GM12878 (cell line): Measurements from ENCODE around the gene CHFR. TPM values are rescaled to one million over a fixed set of nuclear protein-coding genes. Genes with fewer than 3 reads are reported as not detected.

Experiments
- ATAC-seq: fragments of 200-7000 bp; cut with Tn5 transposase; 3 replicates; pipeline ENCODE4 v1.9.1; 2020; ENCODE audit warnings: mild to moderate bottlenecking, moderate library complexity
- BruUV-seq: library from RNA; stranded (reverse); fragments of 400-500 nt; replicated peaks from 2 replicates; lab custom pipeline; 2021; lab: Mats Ljungman, UMichigan
- CTCF ChIA-PET: fragments of 300-600 bp; sonication (Branson Sonifier 250); formaldehyde crosslinking; extraction: SDS; loops from one replicate; lab custom pipeline; 2021; ENCODE audit warnings: inconsistent platforms; lab: Yijun Ruan, JAX
- POLR2A ChIA-PET: fragments of 350-600 bp; formaldehyde crosslinking; extraction: SDS; loops from one replicate; lab custom pipeline; 2021; ENCODE audit warnings: inconsistent platforms; lab: Charles Lee
- RAD21 ChIA-PET: fragments of 300-600 bp; sonication (Branson Sonifier 250); formaldehyde crosslinking; loops from one replicate; lab custom pipeline; 2023; ENCODE audit warnings: antibody characterized with exemption; ENCODE audit not compliant: unreplicated experiment; lab: Charles Lee
- SMC1A ChIA-PET: fragments of 300-600 bp; sonication (Branson Sonifier 250); formaldehyde crosslinking; loops from one replicate; lab custom pipeline; 2023; ENCODE audit not compliant: unreplicated experiment, uncharacterized antibody; lab: Charles Lee
- DNase-seq: peaks from one replicate; pipeline ENCODE4 v3.0.0-alpha.2; 2011; ENCODE audit warnings: low read depth, low spot score
- FAIRE-seq: peaks from 3 replicates; lab custom pipeline; 2011; peaks lifted over from hg19 to GRCh38; lab: Jason Lieb, UNC
- H2AFZ ChIP-seq: 2 replicates; pipeline ENCODE4 v1.6.0; 2011; ENCODE audit warnings: low read depth, low read length, control low read depth; ENCODE audit not compliant: control insufficient read depth
- H3K27ac ChIP-seq: 2 replicates; pipeline ENCODE4 v1.5.1; 2011; ENCODE audit warnings: control low read depth; ENCODE audit not compliant: control insufficient read depth, insufficient read depth
- H3K27me3 ChIP-seq, 2 experiments: replicated peaks in 1 of 2; 2 replicates each; pipeline versions ENCODE4 v1.6.0 to v1.6.1; 2011; ENCODE audit warnings: low read length in 1 of 2; ENCODE audit not compliant: control insufficient read depth in 2 of 2, insufficient read depth in 2 of 2
- H3K36me3 ChIP-seq, 2 experiments: 2 replicates each; pipeline ENCODE4 v1.5.1; 2011; ENCODE audit warnings: low read length in 1 of 2; ENCODE audit not compliant: control insufficient read depth in 2 of 2, insufficient read depth in 2 of 2
- H3K4me1 ChIP-seq: 2 replicates; pipeline ENCODE4 v1.6.1; 2011; ENCODE audit warnings: mild to moderate bottlenecking, low read length, moderate library complexity, mixed read lengths; ENCODE audit not compliant: control insufficient read depth, insufficient read depth
- H3K4me2 ChIP-seq: 2 replicates; pipeline ENCODE4 v1.6.0; 2011; ENCODE audit warnings: control low read depth; ENCODE audit not compliant: control insufficient read depth, insufficient read depth
- H3K4me3 ChIP-seq: fragments of 200-600 bp; sonication (generic); 2 replicates; pipeline ENCODE4 v1.5.1; 2016
- H3K79me2 ChIP-seq: 2 replicates; pipeline ENCODE4 v1.6.0; 2011; ENCODE audit warnings: low read length; ENCODE audit not compliant: control insufficient read depth, insufficient read depth
- H3K9ac ChIP-seq: 2 replicates; pipeline ENCODE4 v1.8.0; 2011; ENCODE audit warnings: low read length, control low read depth, mixed read lengths; ENCODE audit not compliant: control insufficient read depth, insufficient read depth
- H3K9me3 ChIP-seq: replicated peaks from 3 replicates; pipeline ENCODE4 v1.5.1; 2011; ENCODE audit warnings: mild to moderate bottlenecking, low read length; ENCODE audit not compliant: control insufficient read depth, insufficient read depth
- H4K20me1 ChIP-seq: 2 replicates; pipeline ENCODE4 v1.6.0; 2011; ENCODE audit not compliant: control insufficient read depth, insufficient read depth
- CHD2 ChIP-seq: IDR thresholded peaks from 2 replicates; pipeline ENCODE4 v1.6.1; 2011; ENCODE audit warnings: low read depth, low read length, improper control_type of control experiment, borderline replicate concordance
- RFX5 ChIP-seq: IDR thresholded peaks from 2 replicates; pipeline ENCODE4 v1.6.1; 2011; ENCODE audit warnings: low read depth, low read length, improper control_type of control experiment
- TARDBP ChIP-seq: IDR thresholded peaks from 2 replicates; pipeline ENCODE4 v1.6.1; 2016; ENCODE audit warnings: borderline replicate concordance
- WGBS: methylation state at CpG from one replicate; pipeline ENCODE4 v1.1.6; 2016; ENCODE audit warnings: low lambda C conversion rate; ENCODE audit not compliant: insufficient replicate concordance, insufficient coverage; ENCODE audit errors: missing lambda C conversion rate; 5-methylcytosine and 5-hydroxymethylcytosine counted together
- in situ Hi-C: fragments of 300-500 bp; cut with MboI; formaldehyde crosslinking; loops from 9 replicates; pipeline ENCODE4 v1.14.3; 2018; ENCODE audit warnings: mixed read lengths
- intact Hi-C: fragments of 100-400 bp; cut with micrococcal nuclease; formaldehyde crosslinking; loops from one replicate; pipeline ENCODE4 v1.14.2; 2022; ENCODE audit not compliant: unreplicated experiment
- polyA plus RNA-seq, 11 experiments: library from polyadenylated mRNA; depleted of rRNA in 4 of 11; unstranded in 6 of 11; stranded (reverse) in 5 of 11; fragments of >200 nt; fragmentation: Nextera tagmentation in 4 of 11; fragmentation: Illumina TruSeq in 1 of 11; extraction: Ambion mirVana in 4 of 11; extraction: Trizol in 1 of 11; gene quantifications; 1 replicate in 1 of 11; 2 replicates in 10 of 11; pipeline versions ENCODE4 v1.2.1 to v1.2.3, GENCODE V29; 2011 to 2016; ENCODE audit warnings: inconsistent platforms in 2 of 11, missing spikeins in 2 of 11, low read depth in 1 of 11
- total RNA-seq, 4 experiments: library from RNA; depleted of rRNA in 3 of 4; stranded (reverse); fragments of >200 nt in 3 of 4; fragmentation: Illumina TruSeq in 1 of 4; extraction: Trizol in 1 of 4; gene quantifications; 2 replicates each; pipeline versions ENCODE4 v1.2.1 to v1.2.3, GENCODE V29; 2013 to 2021

Gene CHFR
- total and polyA plus RNA-seq, 10 of the 15 experiments (the other 5 are each of a cell fraction or from before 2014, with no cell fraction given), result 1.1 to 49.4 (median 34.4) TPM

DNA sequence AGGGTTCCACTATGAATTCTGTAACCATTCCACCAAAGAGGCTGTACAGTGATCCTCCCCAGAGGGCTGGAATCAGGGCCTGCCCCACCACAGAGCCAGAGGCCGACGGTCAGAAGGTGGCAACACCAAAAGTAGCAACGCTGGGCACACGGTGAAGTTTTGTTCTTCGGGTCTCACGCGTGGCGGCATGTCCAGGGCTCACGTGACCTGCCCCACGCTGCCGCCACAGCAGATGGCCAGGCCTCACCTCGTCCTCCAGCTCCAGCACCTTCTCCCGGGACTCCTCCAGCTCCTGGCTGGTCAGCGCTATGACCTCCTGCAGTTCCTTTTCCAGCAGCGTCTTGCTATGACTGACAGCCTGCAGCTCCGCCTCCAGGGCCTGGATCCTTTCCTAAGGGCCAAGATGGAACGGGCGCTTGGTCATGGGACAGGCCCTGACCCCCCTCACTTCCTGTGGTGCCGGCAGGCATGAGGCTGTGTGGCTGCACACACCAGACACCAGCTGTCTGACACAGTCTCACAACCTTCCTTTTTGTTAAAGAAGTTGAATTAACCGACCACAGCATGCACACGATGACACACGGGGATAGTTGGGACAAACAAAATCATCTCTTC lies 103.4 kb downstream of the CHFR start:
- no peak for ATAC-seq
- POLR2A ChIA-PET, result no interaction called here
- no peak for DNase-seq
- Histone ChIP-seq H3K4me3 (no peak overlapping the region), H3K4me2 (no peak overlapping the region), H3K36me3 (peaks cover 17 to 47% of the 10 kb centered on the region in 2 experiments), H3K9me3 (no peaks in the 10 kb centered on the region), H4K20me1 (no peaks in the 10 kb centered on the region), H3K27me3 (no peaks in the 10 kb centered on the region), H3K27ac (no peak overlapping the region), H2AFZ (no peak overlapping the region), H3K9ac (no peak overlapping the region), H3K4me1 (no peaks in the 10 kb centered on the region), H3K79me2 (no peaks in the 10 kb centered on the region)
- SMC1A ChIA-PET, result no interaction called here
- intact Hi-C loops (no loop called here), in situ Hi-C loops (no loop called here)
- RAD21 ChIA-PET, result no interaction called here
- BruUV-seq, result no TSS peak
- CTCF ChIA-PET, result no interaction called here
- FAIRE-seq, result no peak
- TF ChIP-seq TARDBP (no peak), RFX5 (no peak), CHD2 (no peak)
- WGBS, result 92% methylated on average over 18 of the region's 22 CpGs

Other genes starting within 250 kb of the CHFR start
Only the 7 nearest of the 11 such genes appear.
- 71.2 and 81.8 TPM in 2 replicates for gene PGAM5, start 176.8 kb downstream of the CHFR start, total RNA-seq (2014; rRNA removed)
- 47.6 and 55.7 TPM in 2 replicates for gene PGAM5, start 176.8 kb downstream of the CHFR start, total RNA-seq (2014; rRNA removed; fragmentation: Illumina TruSeq; extraction: Trizol)
- 79.7 and 90.9 TPM in 2 replicates for gene PGAM5, start 176.8 kb downstream of the CHFR start, total RNA-seq (2021)
- 16.2 and 27.7 TPM in 2 replicates for gene PGAM5, start 176.8 kb downstream of the CHFR start, polyA plus RNA-seq (2011; rRNA removed)
- gene PGAM5, start 176.8 kb downstream of the CHFR start, polyA plus RNA-seq (2014; fragmentation: Illumina TruSeq; extraction: Trizol), result 16.5 and 44.3 TPM in 2 replicates
- gene PGAM5, start 176.8 kb downstream of the CHFR start, polyA plus RNA-seq (2014; fragmentation: Nextera tagmentation; extraction: Ambion mirVana), result 10 to 100 TPM in 1 of 2 experiments, 1 to 10 TPM in 1; 9.6 to 16.4 TPM
- 66.9 and 68.4 TPM in 2 replicates for gene PGAM5, start 176.8 kb downstream of the CHFR start, polyA plus RNA-seq (2014; rRNA removed)
- 10 to 100 TPM in 1 of 2 experiments, 1 to 10 TPM in 1; 8.2 to 46.3 TPM for gene PGAM5, start 176.8 kb downstream of the CHFR start, polyA plus RNA-seq (2016; fragmentation: Nextera tagmentation; extraction: Ambion mirVana)
- 53.6 and 57.3 TPM in 2 replicates for gene ANKLE2, start 125.8 kb downstream of the CHFR start, total RNA-seq (2014; rRNA removed)
- 47.5 and 52.6 TPM in 2 replicates for gene ANKLE2, start 125.8 kb downstream of the CHFR start, total RNA-seq (2014; rRNA removed; fragmentation: Illumina TruSeq; extraction: Trizol)
- gene ANKLE2, start 125.8 kb downstream of the CHFR start, total RNA-seq (2021), result 63.5 and 65.9 TPM in 2 replicates
- 58.3 and 89.4 TPM in 2 replicates for gene ANKLE2, start 125.8 kb downstream of the CHFR start, polyA plus RNA-seq (2011; rRNA removed)
- gene ANKLE2, start 125.8 kb downstream of the CHFR start, polyA plus RNA-seq (2014; fragmentation: Illumina TruSeq; extraction: Trizol), result 47.7 and 53.3 TPM in 2 replicates
- gene ANKLE2, start 125.8 kb downstream of the CHFR start, polyA plus RNA-seq (2014; fragmentation: Nextera tagmentation; extraction: Ambion mirVana), result 1 to 10 TPM; 4.3 to 6.7 TPM
- 65.5 and 69.0 TPM in 2 replicates for gene ANKLE2, start 125.8 kb downstream of the CHFR start, polyA plus RNA-seq (2014; rRNA removed)
- gene ANKLE2, start 125.8 kb downstream of the CHFR start, polyA plus RNA-seq (2016; fragmentation: Nextera tagmentation; extraction: Ambion mirVana), result 10 to 100 TPM; 28.2 to 41.7 TPM
- 30.5 and 33.2 TPM in 2 replicates for gene GOLGA3, start 58.7 kb downstream of the CHFR start, total RNA-seq (2014; rRNA removed)
- 17.4 and 18.6 TPM in 2 replicates for gene GOLGA3, start 58.7 kb downstream of the CHFR start, total RNA-seq (2014; rRNA removed; fragmentation: Illumina TruSeq; extraction: Trizol)
- gene GOLGA3, start 58.7 kb downstream of the CHFR start, total RNA-seq (2021), result 36.3 and 42.7 TPM in 2 replicates
- 5.7 and 9.7 TPM in 2 replicates for gene GOLGA3, start 58.7 kb downstream of the CHFR start, polyA plus RNA-seq (2011; rRNA removed)
- gene GOLGA3, start 58.7 kb downstream of the CHFR start, polyA plus RNA-seq (2014; fragmentation: Illumina TruSeq; extraction: Trizol), result 4.6 and 8.3 TPM in 2 replicates
- 1 to 10 TPM; 2.0 to 3.7 TPM for gene GOLGA3, start 58.7 kb downstream of the CHFR start, polyA plus RNA-seq (2014; fragmentation: Nextera tagmentation; extraction: Ambion mirVana)
- 16.0 and 21.5 TPM in 2 replicates for gene GOLGA3, start 58.7 kb downstream of the CHFR start, polyA plus RNA-seq (2014; rRNA removed)
- 10 to 100 TPM; 14.4 to 16.8 TPM for gene GOLGA3, start 58.7 kb downstream of the CHFR start, polyA plus RNA-seq (2016; fragmentation: Nextera tagmentation; extraction: Ambion mirVana)
- 2.9 and 3.1 TPM in 2 replicates for gene ZNF605, start 68.7 kb upstream of the CHFR start, total RNA-seq (2014; rRNA removed)
- gene ZNF605, start 68.7 kb upstream of the CHFR start, total RNA-seq (2014; rRNA removed; fragmentation: Illumina TruSeq; extraction: Trizol), result 3.8 and 5.4 TPM in 2 replicates
- 3.6 and 3.8 TPM in 2 replicates for gene ZNF605, start 68.7 kb upstream of the CHFR start, total RNA-seq (2021)
- 4.8 and 10.1 TPM in 2 replicates for gene ZNF605, start 68.7 kb upstream of the CHFR start, polyA plus RNA-seq (2011; rRNA removed)
- 3.3 and 3.7 TPM in 2 replicates for gene ZNF605, start 68.7 kb upstream of the CHFR start, polyA plus RNA-seq (2014; fragmentation: Illumina TruSeq; extraction: Trizol)
- 1 to 10 TPM in 1 of 2 experiments, under 1 TPM in 1; 0.95 to 1.3 TPM for gene ZNF605, start 68.7 kb upstream of the CHFR start, polyA plus RNA-seq (2014; fragmentation: Nextera tagmentation; extraction: Ambion mirVana)
- gene ZNF605, start 68.7 kb upstream of the CHFR start, polyA plus RNA-seq (2014; rRNA removed), result 2.0 and 2.1 TPM in 2 replicates
- gene ZNF605, start 68.7 kb upstream of the CHFR start, polyA plus RNA-seq (2016; fragmentation: Nextera tagmentation; extraction: Ambion mirVana), result 1 to 10 TPM; 1.5 to 1.6 TPM
- gene ZNF26, start 98.8 kb upstream of the CHFR start, total RNA-seq (2014; rRNA removed), result 7.2 and 17.1 TPM in 2 replicates
- 8.6 and 9.1 TPM in 2 replicates for gene ZNF26, start 98.8 kb upstream of the CHFR start, total RNA-seq (2014; rRNA removed; fragmentation: Illumina TruSeq; extraction: Trizol)
- 13.4 and 14.1 TPM in 2 replicates for gene ZNF26, start 98.8 kb upstream of the CHFR start, total RNA-seq (2021)
- 11.0 and 16.5 TPM in 2 replicates for gene ZNF26, start 98.8 kb upstream of the CHFR start, polyA plus RNA-seq (2011; rRNA removed)
- 5.7 and 7.4 TPM in 2 replicates for gene ZNF26, start 98.8 kb upstream of the CHFR start, polyA plus RNA-seq (2014; fragmentation: Illumina TruSeq; extraction: Trizol)
- 1 to 10 TPM in 1 of 2 experiments, under 1 TPM in 1; 1.00 to 1.4 TPM for gene ZNF26, start 98.8 kb upstream of the CHFR start, polyA plus RNA-seq (2014; fragmentation: Nextera tagmentation; extraction: Ambion mirVana)
- gene ZNF26, start 98.8 kb upstream of the CHFR start, polyA plus RNA-seq (2014; rRNA removed), result 15.4 and 17.1 TPM in 2 replicates
- gene ZNF26, start 98.8 kb upstream of the CHFR start, polyA plus RNA-seq (2016; fragmentation: Nextera tagmentation; extraction: Ambion mirVana), result 10 to 100 TPM in 1 of 2 experiments, 1 to 10 TPM in 1; 9.9 to 11.5 TPM
- 14.9 and 18.7 TPM in 2 replicates for gene ZNF84, start 149.9 kb upstream of the CHFR start, total RNA-seq (2014; rRNA removed)
- gene ZNF84, start 149.9 kb upstream of the CHFR start, total RNA-seq (2014; rRNA removed; fragmentation: Illumina TruSeq; extraction: Trizol), result 25.7 and 26.1 TPM in 2 replicates
- gene ZNF84, start 149.9 kb upstream of the CHFR start, total RNA-seq (2021), result 16.2 and 19.8 TPM in 2 replicates
- 35.3 and 53.8 TPM in 2 replicates for gene ZNF84, start 149.9 kb upstream of the CHFR start, polyA plus RNA-seq (2011; rRNA removed)
- 21.7 and 26.0 TPM in 2 replicates for gene ZNF84, start 149.9 kb upstream of the CHFR start, polyA plus RNA-seq (2014; fragmentation: Illumina TruSeq; extraction: Trizol)
- gene ZNF84, start 149.9 kb upstream of the CHFR start, polyA plus RNA-seq (2014; fragmentation: Nextera tagmentation; extraction: Ambion mirVana), result 10 to 100 TPM; 10.4 to 11.9 TPM
- gene ZNF84, start 149.9 kb upstream of the CHFR start, polyA plus RNA-seq (2014; rRNA removed), result 14.0 and 14.6 TPM in 2 replicates
- gene ZNF84, start 149.9 kb upstream of the CHFR start, polyA plus RNA-seq (2016; fragmentation: Nextera tagmentation; extraction: Ambion mirVana), result 10 to 100 TPM; 16.2 to 17.0 TPM
- gene ZNF140, start 193.3 kb upstream of the CHFR start, total RNA-seq (2014; rRNA removed), result 17.7 and 23.7 TPM in 2 replicates
- gene ZNF140, start 193.3 kb upstream of the CHFR start, total RNA-seq (2014; rRNA removed; fragmentation: Illumina TruSeq; extraction: Trizol), result 15.3 TPM in 2 replicates
- gene ZNF140, start 193.3 kb upstream of the CHFR start, total RNA-seq (2021), result 11.1 and 11.5 TPM in 2 replicates
- 21.2 and 30.5 TPM in 2 replicates for gene ZNF140, start 193.3 kb upstream of the CHFR start, polyA plus RNA-seq (2011; rRNA removed)
- gene ZNF140, start 193.3 kb upstream of the CHFR start, polyA plus RNA-seq (2014; fragmentation: Illumina TruSeq; extraction: Trizol), result 14.7 and 18.2 TPM in 2 replicates
- gene ZNF140, start 193.3 kb upstream of the CHFR start, polyA plus RNA-seq (2014; fragmentation: Nextera tagmentation; extraction: Ambion mirVana), result 1 to 10 TPM; 6.8 to 7.4 TPM
- gene ZNF140, start 193.3 kb upstream of the CHFR start, polyA plus RNA-seq (2014; rRNA removed), result 9.2 TPM in 2 replicates
- gene ZNF140, start 193.3 kb upstream of the CHFR start, polyA plus RNA-seq (2016; fragmentation: Nextera tagmentation; extraction: Ambion mirVana), result 10 to 100 TPM; 14.6 to 15.9 TPM